HEK293 (cell line): ENCODE results near the gene TMEM121.

Source experiments
- AEBP2 ChIP-seq: fragments of 450-650 bp; formaldehyde crosslinking; IDR thresholded peaks from 2 replicates; pipeline ENCODE4 v1.5.1; 2016; ENCODE audit warnings: missing biosample characterization, missing genetic modification characterization, borderline replicate concordance
- BCL11B ChIP-seq: fragments of 450-650 bp; formaldehyde crosslinking; IDR thresholded peaks from 2 replicates; pipeline ENCODE4 v1.5.1; 2016; ENCODE audit warnings: low read depth, missing biosample characterization, missing genetic modification characterization
- GLIS2 ChIP-seq: fragments of 450-650 bp; formaldehyde crosslinking; IDR thresholded peaks from 2 replicates; pipeline ENCODE4 v1.5.1; 2016; ENCODE audit warnings: missing biosample characterization, missing genetic modification characterization
- KLF8 ChIP-seq: fragments of 450-650 bp; formaldehyde crosslinking; IDR thresholded peaks from 2 replicates; pipeline ENCODE4 v1.5.1; 2016; ENCODE audit warnings: missing biosample characterization, missing genetic modification characterization
- PRDM2 ChIP-seq: fragments of 450-650 bp; formaldehyde crosslinking; IDR thresholded peaks from 2 replicates; pipeline ENCODE4 v1.5.1; 2016; ENCODE audit warnings: missing biosample characterization, missing genetic modification characterization, borderline replicate concordance
- PRDM4 ChIP-seq: fragments of 450-650 bp; formaldehyde crosslinking; IDR thresholded peaks from 2 replicates; pipeline ENCODE4 v1.5.1; 2017; ENCODE audit warnings: missing biosample characterization, missing genetic modification characterization
- SCRT2 ChIP-seq: fragments of 450-650 bp; formaldehyde crosslinking; IDR thresholded peaks from 2 replicates; pipeline ENCODE4 v1.5.1; 2016; ENCODE audit warnings: missing biosample characterization, missing genetic modification characterization
- SP2 ChIP-seq: fragments of 450-650 bp; formaldehyde crosslinking; IDR thresholded peaks from 2 replicates; pipeline ENCODE4 v1.5.1; 2016; ENCODE audit warnings: missing biosample characterization, missing genetic modification characterization
- TSHZ1 ChIP-seq: fragments of 450-650 bp; formaldehyde crosslinking; IDR thresholded peaks from 2 replicates; pipeline ENCODE4 v1.5.1; 2016; ENCODE audit warnings: missing biosample characterization, missing genetic modification characterization, borderline replicate concordance
- ZNF16 ChIP-seq: fragments of 450-650 bp; formaldehyde crosslinking; IDR thresholded peaks from 2 replicates; pipeline ENCODE4 v1.5.1; 2016; ENCODE audit warnings: low read depth, missing biosample characterization, missing genetic modification characterization
- ZNF2 ChIP-seq: fragments of 450-650 bp; formaldehyde crosslinking; IDR thresholded peaks from 2 replicates; pipeline ENCODE4 v1.5.1; 2016; ENCODE audit warnings: missing biosample characterization, missing genetic modification characterization
- ZNF24 ChIP-seq: fragments of 450-650 bp; formaldehyde crosslinking; IDR thresholded peaks from 2 replicates; pipeline ENCODE4 v1.5.1; 2016; ENCODE audit warnings: missing biosample characterization, missing genetic modification characterization
- ZNF335 ChIP-seq: fragments of 450-650 bp; formaldehyde crosslinking; conservative IDR thresholded peaks from 2 replicates; pipeline ENCODE4 v1.5.1; 2016; ENCODE audit warnings: missing biosample characterization, missing genetic modification characterization
- ZNF404 ChIP-seq: fragments of 450-650 bp; formaldehyde crosslinking; IDR thresholded peaks from 2 replicates; pipeline ENCODE4 v1.5.1; 2017; ENCODE audit warnings: missing biosample characterization, missing genetic modification characterization
- ZNF423 ChIP-seq: fragments of 450-650 bp; formaldehyde crosslinking; IDR thresholded peaks from 2 replicates; pipeline ENCODE4 v1.5.1; 2016; ENCODE audit warnings: missing biosample characterization, missing genetic modification characterization
- ZNF558 ChIP-seq: fragments of 450-650 bp; formaldehyde crosslinking; IDR thresholded peaks from 2 replicates; pipeline ENCODE4 v1.5.1; 2016; ENCODE audit warnings: missing biosample characterization, missing genetic modification characterization
- ZNF580 ChIP-seq: fragments of 450-650 bp; formaldehyde crosslinking; IDR thresholded peaks from 2 replicates; pipeline ENCODE4 v1.5.1; 2016; ENCODE audit warnings: missing biosample characterization, missing genetic modification characterization
- ZNF658 ChIP-seq: fragments of 450-650 bp; formaldehyde crosslinking; IDR thresholded peaks from 2 replicates; pipeline ENCODE4; 2016; ENCODE audit warnings: missing biosample characterization, missing genetic modification characterization
- TF ChIP-seq, protein P1 (sequence below): IDR thresholded peaks from 2 replicates; pipeline ENCODE4 v1.6.1; 2011; ENCODE audit warnings: mild to moderate bottlenecking, low read depth, low read length, borderline replicate concordance
- TF ChIP-seq, protein P2 (sequence below): fragments of 450-650 bp; formaldehyde crosslinking; IDR thresholded peaks from 2 replicates; pipeline ENCODE4 v1.5.1; 2016; ENCODE audit warnings: missing biosample characterization, missing genetic modification characterization

Gene TMEM121

GRCh38 chr14:105489542-105490266 is 36.7 kb upstream of the TMEM121 start (continued):
- TF ChIP-seq, protein P1, sequence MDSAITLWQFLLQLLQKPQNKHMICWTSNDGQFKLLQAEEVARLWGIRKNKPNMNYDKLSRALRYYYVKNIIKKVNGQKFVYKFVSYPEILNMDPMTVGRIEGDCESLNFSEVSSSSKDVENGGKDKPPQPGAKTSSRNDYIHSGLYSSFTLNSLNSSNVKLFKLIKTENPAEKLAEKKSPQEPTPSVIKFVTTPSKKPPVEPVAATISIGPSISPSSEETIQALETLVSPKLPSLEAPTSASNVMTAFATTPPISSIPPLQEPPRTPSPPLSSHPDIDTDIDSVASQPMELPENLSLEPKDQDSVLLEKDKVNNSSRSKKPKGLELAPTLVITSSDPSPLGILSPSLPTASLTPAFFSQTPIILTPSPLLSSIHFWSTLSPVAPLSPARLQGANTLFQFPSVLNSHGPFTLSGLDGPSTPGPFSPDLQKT: no peak
- TF ChIP-seq PRDM4 (0 out of 2 replicates have a peak, but pooled peaks have one; percentile 13), AEBP2 (tag by site-specific recombination) (no peak), ZNF658 (tag by site-specific recombination) (no peak), ZNF24 (tag by site-specific recombination) (0 out of 2 replicates have a peak, but pooled peaks have one; percentile 39), TSHZ1 (tag by site-specific recombination) (peak; percentile 33; the same call in 1 of the 2 replicates), PRDM2 (tag by site-specific recombination) (no peak), GLIS2 (tag by site-specific recombination) (peak; percentile 83), ZNF2 (tag by site-specific recombination) (peak; percentile 92), ZNF16 (tag by site-specific recombination) (peak; percentile 21; the same call in 1 of the 2 replicates), ZNF423 (tag by site-specific recombination) (0 out of 2 replicates have a peak, but pooled peaks have one; percentile 20), ZNF558 (tag by site-specific recombination) (no peak), ZNF580 (tag by site-specific recombination) (no peak), ZNF335 (tag by site-specific recombination) (peak; percentile 72; the same call in 1 of the 2 replicates), BCL11B (tag by site-specific recombination) (0 out of 2 replicates have a peak, but pooled peaks have one; percentile 30), SCRT2 (tag by site-specific recombination) (peak; percentile 24; the same call in 1 of the 2 replicates), SP2 (tag by site-specific recombination) (peak; percentile 83), ZNF404 (tag by site-specific recombination) (no peak), KLF8 (tag by site-specific recombination) (peak; percentile 96)
- TF ChIP-seq, protein P2, sequence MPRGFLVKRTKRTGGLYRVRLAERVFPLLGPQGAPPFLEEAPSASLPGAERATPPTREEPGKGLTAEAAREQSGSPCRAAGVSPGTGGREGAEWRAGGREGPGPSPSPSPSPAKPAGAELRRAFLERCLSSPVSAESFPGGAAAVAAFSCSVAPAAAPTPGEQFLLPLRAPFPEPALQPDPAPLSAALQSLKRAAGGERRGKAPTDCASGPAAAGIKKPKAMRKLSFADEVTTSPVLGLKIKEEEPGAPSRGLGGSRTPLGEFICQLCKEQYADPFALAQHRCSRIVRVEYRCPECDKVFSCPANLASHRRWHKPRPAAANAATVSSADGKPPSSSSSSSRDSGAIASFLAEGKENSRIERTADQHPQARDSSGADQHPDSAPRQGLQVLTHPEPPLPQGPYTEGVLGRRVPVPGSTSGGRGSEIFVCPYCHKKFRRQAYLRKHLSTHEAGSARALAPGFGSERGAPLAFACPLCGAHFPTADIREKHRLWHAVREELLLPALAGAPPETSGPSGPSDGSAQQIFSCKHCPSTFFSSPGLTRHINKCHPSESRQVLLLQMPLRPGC (tag by site-specific recombination): no peak
